Fibroblast of the aortic adventitia (primary cell): Measurements from ENCODE around the gene MAPK8IP2. TPM values are rescaled to one million over a fixed set of nuclear protein-coding genes. Genes with fewer than 3 reads are reported as not detected.
A peak's percentile ranks its signal among the peaks of the same experiment; 100 is the strongest.

Experiments
- DNase-seq: peaks from one replicate; pipeline ENCODE4 v3.0.0-alpha.2; 2010; ENCODE audit warnings: low read depth
- H3K4me3 ChIP-seq: 2 replicates; pipeline ENCODE4 v1.5.1; 2011; ENCODE audit warnings: low read depth, mild to moderate bottlenecking, control low read depth, low read length, moderate library complexity
- CTCF ChIP-seq: IDR thresholded peaks from 2 replicates; pipeline ENCODE4 v1.5.1; 2011; ENCODE audit warnings: mild to moderate bottlenecking, low read length, control low read depth, inconsistent platforms; ENCODE audit not compliant: insufficient read depth
- total RNA-seq: library from RNA; depleted of rRNA; stranded (reverse); fragments of >200 nt; gene quantifications from 2 replicates; pipeline ENCODE4 v1.2.3, GENCODE V29; 2012; ENCODE audit warnings: low replicate concordance

MAPK8IP2 gene
- total RNA-seq, 1 donor, result 0.27 TPM

- TF ChIP-seq CTCF, result no peak
- no peak for DNase-seq
- H3K4me3 ChIP-seq, result no peak overlapping the region
Measured at GRCh38 chr22:50575426-50575941, 25.1 kb upstream of the MAPK8IP2 start.

- no peak overlapping the region for H3K4me3 ChIP-seq
- peak; percentile 25 for TF ChIP-seq CTCF
- DNase-seq, result peak; percentile 41
Measured at GRCh38 chr22:50576070-50576469, 24.5 kb upstream of the MAPK8IP2 start.

- no peak for DNase-seq
- no peak overlapping the region for H3K4me3 ChIP-seq
- TF ChIP-seq CTCF, result no peak
Measured at GRCh38 chr22:50576806-50577696, 23.5 kb upstream of the MAPK8IP2 start.

GRCh38 chr22:50577697-50577986, 23.0 kb upstream of the MAPK8IP2 start:
- no peak overlapping the region for H3K4me3 ChIP-seq
- DNase-seq, result no peak
- no peak for TF ChIP-seq CTCF

GRCh38 chr22:50577987-50578775, 22.4 kb upstream of the MAPK8IP2 start, which contains the start of gene CPT1B:
TSS of gene CPT1B (minus strand) at chr22:50578427. CDS start at chr22:50577915, 512 bp downstream.
- DNase-seq, result peak; percentile 22
- no peak within 1 kb of the TSS for H3K4me3 ChIP-seq

More at GRCh38 chr22:50577987-50578775, 22.4 kb upstream of the MAPK8IP2 start, which contains the start of gene CPT1B:
- no peak for TF ChIP-seq CTCF
